Thyroid gland (tissue), 4 donors: Measurements from ENCODE around the gene FOXM1. TPM values are rescaled to one million over a fixed set of nuclear protein-coding genes. Genes with fewer than 3 reads are reported as not detected.

Source experiments
- DNase-seq, 2 donors: peaks; one replicate each; pipeline ENCODE4 v3.0.0-alpha.2; 2019
- H3K27ac ChIP-seq, 3 donors: fragments of 200-600 bp; sonication (generic); 1 replicate in 2 of 3; 2 replicates in 1 of 3; pipeline ENCODE4 v1.5.1; 2016 to 2019; ENCODE audit warnings: mild to moderate bottlenecking in 1 of 3, moderate library complexity in 1 of 3
- H3K27me3 ChIP-seq: fragments of 200-600 bp; sonication (generic); one replicate; pipeline ENCODE4 v1.5.1; 2019
- H3K36me3 ChIP-seq, 2 donors: fragments of 200-600 bp; sonication (generic); one replicate each; pipeline ENCODE4 v1.5.1; 2016 to 2019
- H3K4me1 ChIP-seq, 2 donors: fragments of 200-600 bp; sonication (generic); one replicate each; pipeline ENCODE4 v1.5.1; 2017 to 2019
- H3K4me3 ChIP-seq, 3 donors: fragments of 200-600 bp; sonication (generic); replicated peaks in 1 of 3; 1 replicate in 2 of 3; 2 replicates in 1 of 3; pipeline ENCODE4 v1.5.1; 2016; ENCODE audit warnings: mild to moderate bottlenecking in 1 of 3
- H3K9me3 ChIP-seq: fragments of 200-600 bp; sonication (generic); one replicate; pipeline ENCODE4 v1.5.1; 2017
- CTCF ChIP-seq, 6 experiments: fragments of 200-600 bp in 3 of 6; fragments of 450-650 bp in 3 of 6; sonication (generic) in 3 of 6; IDR thresholded peaks; one replicate each; pipeline ENCODE4 v1.5.1; 2016 to 2019; ENCODE audit warnings: antibody characterized with exemption in 6 of 6, mild to moderate bottlenecking in 2 of 6, inconsistent platforms in 1 of 6, moderate library complexity in 1 of 6
- POLR2A ChIP-seq, 2 donors: fragments of 450-650 bp; IDR thresholded peaks; one replicate each; pipeline ENCODE4 v1.6.1; 2017; ENCODE audit warnings: antibody characterized with exemption in 2 of 2, mild to moderate bottlenecking in 2 of 2, moderate library complexity in 1 of 2
- WGBS, 2 donors: methylation state at CpG; one replicate each; pipeline ENCODE4 v1.1.5; 2017; 5-methylcytosine and 5-hydroxymethylcytosine counted together
- intact Hi-C: fragments of 100-400 bp; cut with DNase I; formaldehyde crosslinking; loops from one replicate; pipeline ENCODE4 v1.15.1; 2023
- total RNA-seq, 4 donors: library from RNA; depleted of rRNA; stranded (reverse); fragments of >200 nt; gene quantifications; one replicate each; pipeline ENCODE4 v1.2.3, GENCODE V29; 2016

Gene FOXM1
- total RNA-seq, 4 donors from 2014 or later, result 0.54 to 0.67 (median 0.58) TPM; not detected in 1

GRCh38 chr12:2820432-2820831, 56.5 kb downstream of the FOXM1 start:
- Histone ChIP-seq H3K36me3 (peaks cover 56 to 60% of the 10 kb centered on the region in 2 donors), H3K4me1 (peaks cover 0 to 3% of the 10 kb centered on the region in 2 donors), H3K27ac (no peak overlapping the region), H3K9me3 (no peaks in the 10 kb centered on the region), H3K4me3 (no peak overlapping the region), H3K27me3 (no peaks in the 10 kb centered on the region)
- 82 to 91% methylated on average over 9 of the region's 9 CpGs for WGBS, 2 donors
- intact Hi-C loops, result no loop called here
- no peak for TF ChIP-seq CTCF (IDR thresholded peaks at IDR 0.05)
- no peak for TF ChIP-seq POLR2A (IDR thresholded peaks at IDR 0.05)
- no peak for DNase-seq

GRCh38 chr12:2819810-2820209, 57.2 kb downstream of the FOXM1 start:
- intact Hi-C loops, result no loop called here
- WGBS, 2 donors, result 95 to 96% methylated on average over 15 of the region's 15 CpGs
- TF ChIP-seq POLR2A (IDR thresholded peaks at IDR 0.05) (no peak), CTCF (IDR thresholded peaks at IDR 0.05) (no peak)
- H3K9me3 ChIP-seq, result no peaks in the 10 kb centered on the region
- no peak overlapping the region for H3K4me3 ChIP-seq
- no peaks in the 10 kb centered on the region for H3K27me3 ChIP-seq
- no peak overlapping the region for H3K27ac ChIP-seq
- H3K36me3 ChIP-seq, result peaks cover 52 to 54% of the 10 kb centered on the region in 2 donors
- H3K4me1 ChIP-seq, result peaks cover 0 to 8% of the 10 kb centered on the region in 2 donors
- DNase-seq, result no peak

- Histone ChIP-seq H3K4me1 (peaks cover 17 to 23% of the 10 kb centered on the region in 2 donors), H3K9me3 (no peaks in the 10 kb centered on the region), H3K4me3 (peak overlapping the region; percentile 53 to 88 (median 83)), H3K36me3 (peaks cover 9% of the 10 kb centered on the region in 2 donors), H3K27ac (peak overlapping the region; percentile 96 to 98 (median 97)), H3K27me3 (no peaks in the 10 kb centered on the region)
- TF ChIP-seq CTCF (IDR thresholded peaks at IDR 0.05) (peak; percentile 15 to 52 (median 42)), POLR2A (IDR thresholded peaks at IDR 0.05) (no peak)
- 20 to 21% methylated on average over 10 of the region's 10 CpGs for WGBS, 2 donors
- intact Hi-C loops, result no loop called here
- DNase-seq, result peak; percentile 36 to 37
Measured at GRCh38 chr12:2813214-2814185, 63.5 kb downstream of the FOXM1 start.

GRCh38 chr12:2812290-2813213, 64.4 kb downstream of the FOXM1 start, which contains the start of gene ITFG2:
Gene ITFG2, plus strand, starts transcription at chr12:2812668. Its CDS starts 93 bp downstream, at chr12:2812761.
- TF ChIP-seq CTCF (IDR thresholded peaks at IDR 0.05), result no peak
- peak; percentile 31 to 90 for TF ChIP-seq POLR2A (IDR thresholded peaks at IDR 0.05)
- Histone ChIP-seq H3K4me3 (peak within 1 kb of the TSS; percentile 53 to 88 (median 83)), H3K27me3 (no peaks in the 10 kb centered on the region), H3K36me3 (no peaks in the 10 kb centered on the region), H3K4me1 (peaks cover 17 to 23% of the 10 kb centered on the region in 2 donors), H3K9me3 (no peaks in the 10 kb centered on the region), H3K27ac (peak within 1 kb of the TSS; percentile 96 to 98 (median 97))
- WGBS, 2 donors, result 0 to 1% methylated on average over 42 to 46 of the region's 48 CpGs
- intact Hi-C loops, result no loop called here
- DNase-seq, result peak; percentile 99
